ENCODE measurements around the gene ACTR6. TPM values are rescaled to one million over a fixed set of nuclear protein-coding genes. Genes with fewer than 3 reads are reported as not detected.
"Not testable (repeated sequence)": the region's sequence is repeated elsewhere in the genome, so short reads cannot be mapped to it uniquely, and the experiment has no call there.

The ACTR6 gene
- total and polyA plus RNA-seq, 10 donors: 15.0 to 32.4 (median 22.6) TPM

- no peak overlapping the region for H3K4me3 ChIP-seq
- TF ChIP-seq CTCF (IDR thresholded peaks at IDR 0.05 in 8 of 11, conservative IDR thresholded peaks at IDR 0.05 in 3 of 11) (no peak), POLR2AphosphoS5 (IDR thresholded peaks at IDR 0.05) (no peak), POLR2A (IDR thresholded peaks at IDR 0.05) (no peak)
- intact Hi-C loops (cut with DNase I; ENCODE audit: low total_unique reads): no loop called here
- H3K4me1 ChIP-seq: no peaks in the 10 kb centered on the region
- no peaks in the 10 kb centered on the region for H3K27me3 ChIP-seq (replicated peaks in 1 of 7)
- 73 to 90% (median 83%) methylated on average over 3 of the region's 3 CpGs for whole genome bisulfite sequencing, 5 donors
- peaks cover 0 to 100% (median 65%) of the 10 kb centered on the region in 6 donors for H3K36me3 ChIP-seq
- H3K9me3 ChIP-seq: no peaks in the 10 kb centered on the region
- no peak overlapping the region for H3K27ac ChIP-seq
- DNase-seq: no peak
Observed at GRCh38 chr12:100221523-100221922, 20.9 kb downstream of the ACTR6 start.

- DNase-seq; H3K9me3 ChIP-seq; H3K27ac ChIP-seq; H3K27me3 ChIP-seq (replicated peaks in 1 of 7); H3K4me1 ChIP-seq; intact Hi-C loops (cut with DNase I; ENCODE audit: low total_unique reads); H3K4me3 ChIP-seq: not testable (repeated sequence)
- WGBS, 5 donors: 92 to 97% (median 96%) methylated on average over 6 of the region's 6 CpGs
- H3K36me3 ChIP-seq: peaks cover 0 to 98% (median 65%) of the 10 kb centered on the region in 6 donors
Observed at GRCh38 chr12:100222173-100222572, 21.6 kb downstream of the ACTR6 start.

GRCh38 chr12:100225491-100225890, 24.9 kb downstream of the ACTR6 start:
- Histone ChIP-seq H3K9me3 (no peaks in the 10 kb centered on the region), H3K4me1 (no peaks in the 10 kb centered on the region), H3K27me3 (replicated peaks in 1 of 7) (no peaks in the 10 kb centered on the region), H3K27ac (no peak overlapping the region), H3K36me3 (peaks cover 0 to 65% (median 44%) of the 10 kb centered on the region in 6 donors), H3K4me3 (no peak overlapping the region)
- DNase-seq: no peak
- no peak for TF ChIP-seq POLR2A (IDR thresholded peaks at IDR 0.05)
- TF ChIP-seq POLR2AphosphoS5 (IDR thresholded peaks at IDR 0.05): no peak
- TF ChIP-seq CTCF (IDR thresholded peaks at IDR 0.05 in 8 of 11, conservative IDR thresholded peaks at IDR 0.05 in 3 of 11): no peak
- intact Hi-C loops (cut with DNase I; ENCODE audit: low total_unique reads): no loop called here

GRCh38 chr12:100229036-100229635, 28.5 kb downstream of the ACTR6 start:
- 91 to 97% (median 96%) methylated on average over 5 of the region's 5 CpGs for WGBS, 5 donors
- TF ChIP-seq CTCF (IDR thresholded peaks at IDR 0.05 in 8 of 11, conservative IDR thresholded peaks at IDR 0.05 in 3 of 11): no peak
- no peak for TF ChIP-seq POLR2A (IDR thresholded peaks at IDR 0.05)
- no peak for TF ChIP-seq POLR2AphosphoS5 (IDR thresholded peaks at IDR 0.05)
- Histone ChIP-seq H3K27me3 (replicated peaks in 1 of 7) (no peaks in the 10 kb centered on the region), H3K27ac (no peak overlapping the region), H3K4me3 (no peak overlapping the region), H3K36me3 (peaks cover 0 to 28% (median 13%) of the 10 kb centered on the region in 6 donors), H3K4me1 (no peaks in the 10 kb centered on the region), H3K9me3 (no peaks in the 10 kb centered on the region)
- DNase-seq: no peak
- intact Hi-C loops (cut with DNase I; ENCODE audit: low total_unique reads): no loop called here
